ENCODE data around the gene PDCD10.

The PDCD10 gene

DNA sequence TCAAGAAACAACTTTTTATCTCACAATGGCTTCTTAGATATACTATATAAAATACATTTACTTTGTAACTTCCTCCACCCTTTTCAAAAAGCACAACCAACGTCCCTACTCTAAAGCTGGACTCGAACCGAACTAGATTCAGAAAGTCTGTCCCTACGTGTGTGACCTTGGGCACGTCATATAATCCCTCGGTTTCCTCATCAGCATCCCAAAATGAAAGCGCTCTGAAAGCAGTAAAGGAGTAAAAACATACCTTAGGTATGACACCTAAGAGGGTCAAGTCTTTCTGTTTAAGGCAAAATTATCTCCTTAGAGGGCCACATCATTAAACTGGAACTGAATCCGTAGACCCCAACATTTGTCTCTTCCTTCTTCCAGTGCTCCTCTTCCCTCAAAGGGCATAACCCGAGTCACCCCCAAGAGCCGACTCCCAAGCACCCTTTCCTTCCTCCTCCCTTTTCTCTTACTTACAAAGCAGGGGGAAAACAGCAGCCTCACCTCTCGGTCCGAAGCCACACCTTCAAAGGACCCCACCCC lies 663 bp downstream of the PDCD10 start:
- DNase-seq = no peak

DNA sequence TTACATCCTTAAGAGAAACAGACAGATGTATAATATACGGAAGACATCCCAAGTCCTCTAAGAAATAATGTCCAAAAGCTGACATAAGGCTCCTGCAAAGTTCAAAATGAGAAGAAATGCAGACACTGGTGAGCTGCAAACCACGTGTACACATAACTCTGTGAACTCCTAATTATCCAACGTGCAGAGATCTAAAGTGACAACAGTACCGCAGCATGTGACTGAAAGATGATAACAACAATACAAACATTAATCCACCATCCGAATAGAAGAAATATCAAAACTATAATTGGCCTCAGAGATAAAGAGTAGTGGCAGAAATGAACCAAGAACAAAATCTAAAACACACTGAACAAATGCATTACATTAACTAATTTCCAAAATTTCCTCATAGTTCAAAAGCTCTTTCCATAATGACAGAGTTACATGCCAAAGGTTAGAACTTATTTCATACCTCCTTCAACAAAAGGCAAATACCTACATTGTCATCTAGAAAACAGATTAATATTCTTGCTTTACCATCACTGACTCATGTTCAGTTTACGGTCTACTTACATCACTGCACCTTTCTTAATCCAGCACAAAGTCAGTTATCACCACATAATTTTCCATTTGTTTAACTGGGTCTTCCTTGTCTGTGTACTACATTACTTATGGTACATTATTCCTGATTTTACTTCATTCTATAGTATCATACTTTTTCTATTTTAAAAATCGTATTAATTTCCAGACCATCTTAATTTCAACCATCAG lies 2.2 kb downstream of the PDCD10 start:
- no peak for DNase-seq

DNA sequence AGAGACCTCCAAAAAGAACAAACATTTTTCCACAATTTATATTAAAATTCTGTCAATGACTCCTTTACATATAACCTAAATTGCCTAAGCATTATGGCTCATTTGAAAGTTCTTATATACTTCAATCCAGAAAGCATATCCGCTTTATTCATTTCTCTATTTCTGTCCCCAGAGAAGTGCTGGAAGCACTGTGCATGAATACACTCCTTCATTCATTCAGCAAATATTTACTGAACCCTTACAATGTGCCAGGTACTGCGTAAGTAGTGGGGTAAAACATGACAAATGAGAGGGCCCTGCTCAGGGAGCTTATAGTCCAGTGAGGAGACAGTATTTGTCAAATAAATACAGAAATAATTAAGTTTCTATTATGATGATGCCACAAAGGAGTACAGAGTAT lies 3.3 kb downstream of the PDCD10 start:
- no peak for DNase-seq

DNA sequence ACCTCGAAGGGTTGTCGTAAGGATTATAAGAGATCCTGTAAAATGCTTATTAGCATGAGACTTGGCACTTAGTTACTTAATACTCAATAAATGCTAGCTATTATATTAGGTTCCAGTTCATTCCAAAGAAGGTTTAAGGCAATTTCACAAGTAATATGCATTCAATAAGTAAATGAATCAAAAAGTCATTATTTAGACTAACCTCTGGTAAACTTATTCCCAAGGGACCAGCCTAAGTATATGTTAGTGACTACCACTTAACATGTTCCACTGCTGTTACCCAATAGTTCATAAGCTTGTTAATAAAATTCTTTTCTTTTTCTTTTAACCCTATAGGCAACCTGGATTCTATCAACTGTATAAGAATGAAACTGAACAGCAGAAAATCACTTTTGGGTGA lies 5.1 kb downstream of the PDCD10 start:
- DNase-seq = no peak

DNA sequence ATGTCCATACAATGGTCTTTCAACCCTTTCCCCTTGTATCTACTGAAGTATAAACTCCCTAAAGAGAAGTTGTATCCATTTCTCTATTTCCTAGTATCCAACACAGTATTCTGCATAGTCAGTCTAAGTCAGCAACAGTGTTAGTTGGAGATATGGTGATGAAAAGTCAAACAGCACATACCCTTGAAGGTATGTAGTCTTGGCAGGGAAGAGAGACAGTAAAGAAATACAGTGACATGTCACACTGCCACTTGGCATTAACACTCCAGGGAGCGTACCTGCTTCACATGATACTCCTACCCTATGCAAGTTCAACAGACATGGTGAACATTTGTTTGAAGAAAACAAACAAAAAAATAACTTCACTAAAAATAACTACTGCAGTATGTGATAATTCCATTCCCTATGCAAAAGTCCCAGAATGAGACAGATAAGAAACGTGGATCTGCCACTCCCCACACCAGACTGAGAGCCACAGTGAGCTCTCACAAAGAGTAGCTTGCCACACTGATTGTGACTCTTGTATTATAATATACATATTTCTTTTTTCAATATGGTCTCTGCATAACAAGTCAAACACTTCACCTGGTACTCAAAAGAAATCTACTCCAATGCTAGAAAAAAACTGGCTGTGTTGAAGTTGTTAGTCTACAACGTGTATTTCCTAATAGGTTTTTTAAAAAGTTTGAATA lies 5.9 kb downstream of the PDCD10 start:
- DNase-seq = no peak

DNA sequence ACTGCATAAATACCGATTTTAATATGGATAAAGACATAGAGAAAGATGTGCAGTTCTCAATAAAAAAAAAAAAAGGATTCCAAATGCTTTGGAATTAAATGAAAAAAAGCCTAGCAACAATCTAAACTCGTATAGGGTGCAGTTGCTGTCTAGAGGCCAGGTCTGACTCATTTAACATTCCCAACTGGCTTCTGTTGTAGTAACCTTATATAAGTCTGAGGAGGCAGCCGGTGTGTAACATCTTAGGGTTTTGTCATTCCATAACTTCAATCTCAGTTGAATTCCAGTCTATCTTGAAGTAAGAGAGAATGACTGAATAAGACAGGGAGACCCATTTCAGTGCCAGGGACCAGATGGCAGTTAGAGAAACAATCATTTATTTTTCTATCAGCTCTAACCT lies 6.5 kb downstream of the PDCD10 start:
- no peak for DNase-seq

DNA sequence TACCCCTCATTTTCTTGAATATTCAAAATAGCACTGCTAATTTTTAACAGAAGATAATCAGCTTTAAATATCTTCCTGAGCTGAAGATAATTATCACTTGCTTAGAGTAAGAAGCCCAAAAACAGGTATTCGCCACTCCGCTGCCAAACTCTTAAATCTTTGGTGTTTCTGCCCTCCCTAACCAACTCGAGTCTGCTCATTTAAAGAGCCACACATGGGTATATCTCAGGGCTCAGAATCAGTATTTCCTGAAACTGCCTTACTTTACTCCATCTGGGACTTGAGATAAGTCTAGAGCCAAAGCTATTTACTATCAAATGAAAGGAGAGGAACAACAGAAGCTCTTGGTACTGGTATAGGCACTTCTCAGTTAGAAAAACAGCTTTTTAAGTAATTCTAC lies 10.8 kb downstream of the PDCD10 start:
- no peak for DNase-seq

DNA sequence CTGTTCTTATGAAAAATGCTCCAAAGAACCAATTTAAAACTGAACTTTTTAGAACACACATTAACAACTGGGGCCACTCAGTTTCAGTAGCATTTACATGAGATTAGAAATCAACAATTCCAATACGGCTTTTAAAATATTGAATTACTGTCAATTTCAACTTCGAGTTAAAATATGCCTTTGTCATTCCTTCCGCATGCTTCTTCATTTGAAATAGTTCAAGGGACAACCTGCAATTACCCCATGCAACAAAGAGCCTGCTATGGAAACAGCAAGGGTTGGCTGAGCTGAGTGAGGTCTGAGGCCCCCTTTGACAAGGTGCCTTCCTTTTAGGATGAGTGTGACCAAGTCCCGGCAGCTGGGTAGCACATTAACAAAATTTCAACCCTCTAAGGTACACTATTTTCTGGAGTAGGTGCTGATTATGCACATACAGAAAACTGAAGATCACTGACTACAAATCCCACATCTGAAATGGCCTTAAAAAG lies 11.6 kb downstream of the PDCD10 start:
- DNase-seq = no peak

DNA sequence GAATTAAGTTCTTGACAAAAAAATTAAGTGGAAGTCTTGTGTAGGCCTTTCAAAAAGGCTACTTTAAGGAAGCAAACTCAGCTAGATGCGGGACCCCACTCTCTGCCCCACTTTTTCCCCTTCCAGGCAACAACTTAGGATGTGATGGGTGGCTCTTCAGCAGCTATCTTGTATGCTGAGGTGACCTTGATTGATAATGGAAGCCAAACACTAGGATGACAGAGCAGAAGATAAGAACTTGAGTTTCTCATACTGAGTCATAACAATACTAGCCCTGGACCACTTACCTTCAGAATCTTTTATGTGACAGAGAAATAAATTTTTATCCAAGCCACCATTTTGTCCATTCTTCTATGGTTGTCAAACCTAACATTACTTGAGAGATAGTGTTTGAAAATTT lies 16.1 kb downstream of the PDCD10 start:
- no peak for DNase-seq

DNA sequence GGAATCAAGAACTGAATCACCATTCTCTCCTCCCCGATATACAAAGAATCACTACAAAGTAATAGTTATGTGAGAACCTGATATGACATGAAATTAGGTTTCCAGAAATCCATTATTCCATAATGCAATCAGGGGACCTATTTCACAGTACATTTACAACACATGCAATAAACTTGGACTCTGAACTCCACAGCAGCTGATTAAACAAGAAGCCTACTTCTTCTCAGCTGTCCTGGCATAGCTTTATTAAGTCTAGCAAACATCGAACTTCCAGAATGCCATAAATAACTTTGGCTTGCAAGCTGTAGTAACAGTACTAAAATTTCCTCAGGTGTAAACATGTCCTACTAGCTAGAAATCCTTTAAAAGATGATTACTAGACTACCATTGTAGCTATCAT lies 17.8 kb downstream of the PDCD10 start:
- no peak for DNase-seq

DNA sequence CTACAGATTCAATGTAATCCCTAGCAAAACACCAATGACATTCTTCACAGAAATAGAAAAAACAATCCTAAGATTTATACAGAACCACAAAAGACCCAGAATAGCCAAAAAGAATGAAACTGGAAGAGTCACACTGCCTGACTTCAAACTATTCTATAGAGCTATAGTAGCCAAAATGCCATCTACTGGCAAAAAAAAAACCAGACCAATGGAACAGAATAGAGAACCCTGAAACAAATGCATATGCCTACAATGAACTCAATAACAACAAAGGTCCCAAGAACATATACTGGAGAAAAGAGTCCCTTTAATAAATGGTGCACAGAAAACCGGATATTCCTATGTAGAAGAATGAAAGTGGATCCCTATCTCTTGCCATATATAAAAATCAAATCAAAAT lies 19.8 kb downstream of the PDCD10 start:
- DNase-seq = no peak

DNA sequence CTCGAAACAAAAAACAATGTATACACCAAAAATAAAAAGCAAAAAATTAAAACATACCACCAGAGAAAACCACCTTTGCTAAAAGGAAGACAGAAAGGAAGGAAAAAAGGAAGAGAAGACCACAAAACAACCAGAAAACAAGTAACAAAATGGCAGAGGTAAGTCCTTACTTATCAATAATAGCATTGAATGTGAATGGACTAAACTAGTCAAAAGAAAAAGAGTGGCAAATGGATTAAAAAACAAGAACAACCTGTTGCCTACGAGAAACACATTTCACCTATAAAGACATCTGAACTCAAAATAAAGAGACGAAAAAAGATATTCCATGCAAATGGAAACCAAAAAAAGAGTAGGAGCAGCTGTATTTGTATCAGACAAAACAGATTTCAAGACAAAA lies 22.2 kb downstream of the PDCD10 start:
- no peak for DNase-seq

DNA sequence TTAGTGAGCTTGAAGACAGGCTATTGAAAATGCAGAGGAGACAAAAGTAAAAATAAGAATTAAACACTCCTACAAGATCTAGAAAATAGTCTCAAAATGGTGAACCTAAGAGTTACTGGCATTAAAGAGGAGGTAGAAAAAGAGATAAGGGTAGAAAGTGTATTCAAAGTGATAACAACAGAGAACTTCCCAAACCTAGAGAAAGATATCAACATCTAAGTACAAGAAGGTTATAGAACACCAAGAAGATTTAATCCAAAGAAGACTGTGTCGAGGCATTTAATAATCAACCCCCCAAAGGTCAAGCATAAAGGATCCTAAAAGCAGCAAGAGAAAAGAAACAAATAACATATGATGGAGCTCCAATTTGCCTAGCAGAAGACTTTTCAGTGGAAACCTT lies 23.3 kb downstream of the PDCD10 start:
- no peak for DNase-seq

DNA sequence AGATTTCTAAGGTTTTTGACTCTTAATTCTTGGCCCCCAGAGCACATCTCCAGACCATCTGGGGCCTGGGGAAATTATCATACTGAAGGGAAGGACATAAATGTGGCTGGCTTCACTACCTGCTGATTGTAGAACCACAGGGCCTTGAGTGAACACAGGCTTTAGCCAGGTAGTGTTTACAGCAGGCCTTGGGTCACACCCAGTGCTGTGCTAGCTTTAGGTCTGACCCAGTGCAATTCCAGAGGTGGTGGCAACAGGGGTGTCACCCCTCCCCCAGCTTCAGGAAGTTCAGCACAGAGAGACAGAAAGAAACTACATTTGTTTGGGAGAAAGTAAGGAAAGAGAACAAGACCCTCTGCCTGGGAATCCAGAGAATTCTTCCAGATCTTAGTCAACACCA lies 24.1 kb downstream of the PDCD10 start:
- no peak for DNase-seq

DNA sequence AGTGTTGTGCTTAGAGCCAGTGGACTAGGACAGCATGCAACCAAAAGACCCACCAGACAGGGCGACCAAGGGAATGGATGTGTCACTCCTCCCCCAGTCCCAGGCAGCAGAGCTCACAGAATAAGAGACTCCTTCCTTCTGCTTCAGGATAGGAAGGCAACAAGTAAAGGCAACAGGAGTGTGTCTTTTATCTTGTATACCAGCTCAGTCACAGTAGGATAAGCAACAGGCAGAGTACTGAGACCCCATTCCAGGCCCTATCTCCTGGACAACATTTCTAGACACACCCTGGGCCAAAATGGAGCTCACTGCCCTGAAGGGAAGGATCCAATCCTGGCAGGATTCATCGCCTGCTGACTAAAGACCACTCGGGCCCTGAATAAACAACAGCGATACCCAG lies 25.0 kb downstream of the PDCD10 start:
- DNase-seq = no peak

DNA sequence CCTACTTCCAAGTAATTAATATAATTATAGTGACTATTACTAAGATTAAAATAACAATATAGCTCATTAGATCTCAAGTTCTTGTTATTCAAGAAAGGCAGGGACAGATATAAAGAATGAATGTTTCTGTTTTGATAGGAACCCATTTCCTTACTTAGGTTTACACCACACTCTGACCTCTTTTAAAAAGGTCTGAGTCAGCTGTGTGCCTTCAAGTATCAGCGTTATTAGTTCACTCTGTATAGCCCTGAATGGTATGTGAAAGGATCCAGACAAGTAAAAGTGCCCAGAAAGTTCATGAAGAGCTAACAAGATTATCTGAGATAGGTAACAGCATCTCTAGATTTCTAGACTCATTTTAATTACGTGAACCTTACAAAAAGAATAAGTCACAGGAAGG lies 28.9 kb downstream of the PDCD10 start:
- no peak for DNase-seq

DNA sequence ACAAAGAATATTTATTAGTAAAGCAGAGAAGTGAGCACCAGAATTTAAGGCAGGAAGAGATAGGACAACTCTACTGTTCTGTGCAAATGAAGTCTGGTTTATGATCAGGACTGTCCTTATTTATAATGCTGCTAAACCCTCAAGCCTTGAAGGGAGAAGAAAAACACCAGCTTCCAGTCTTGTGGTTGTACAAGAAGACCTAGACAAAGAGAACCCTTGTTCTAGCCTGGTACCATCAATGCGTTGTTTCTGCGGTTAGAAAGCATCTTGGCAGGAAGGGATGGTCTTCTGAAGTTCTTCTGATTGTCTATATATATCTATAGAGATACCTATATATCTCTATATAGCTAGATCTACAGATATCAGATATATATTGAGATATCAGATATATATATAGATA lies 33.8 kb downstream of the PDCD10 start:
- DNase-seq = no peak

DNA sequence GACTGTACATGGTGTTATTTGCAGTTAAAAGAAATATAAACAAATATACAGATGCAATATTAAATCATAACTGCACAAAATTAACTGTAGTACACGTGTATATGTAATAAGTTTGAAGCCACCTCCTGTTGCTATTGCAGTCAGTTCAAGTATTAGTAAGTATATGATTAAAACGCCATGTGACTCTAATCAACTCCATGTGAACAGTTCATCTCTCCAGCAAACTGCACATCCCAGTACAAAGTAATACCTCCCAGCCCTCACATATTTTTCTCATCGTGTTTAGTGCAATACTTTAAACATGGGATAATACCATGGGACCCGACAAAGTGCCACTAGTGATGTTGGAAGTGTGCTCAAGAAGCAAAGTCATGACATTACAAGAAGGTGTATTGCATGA lies 34.6 kb downstream of the PDCD10 start:
- no peak for DNase-seq

DNA sequence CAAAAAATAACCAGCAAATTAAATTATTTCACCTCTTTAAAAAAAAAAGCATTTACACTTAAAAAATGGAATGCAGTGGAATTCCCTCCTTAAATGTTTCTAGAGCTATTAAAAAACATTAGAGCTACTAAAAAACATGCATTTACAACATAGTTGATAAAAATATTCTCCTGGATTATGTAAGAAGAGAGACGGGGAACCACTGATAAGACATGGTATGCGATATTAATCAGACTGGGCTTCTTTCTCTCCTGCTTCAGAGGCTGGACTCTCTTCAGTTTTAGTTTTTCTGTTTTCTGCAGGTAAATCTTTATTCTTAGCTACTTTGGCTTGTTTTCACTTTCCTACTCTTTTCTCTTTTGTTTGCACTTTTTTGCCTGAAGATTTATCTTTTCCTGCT lies 40.6 kb downstream of the PDCD10 start:
- no peak for DNase-seq

DNA sequence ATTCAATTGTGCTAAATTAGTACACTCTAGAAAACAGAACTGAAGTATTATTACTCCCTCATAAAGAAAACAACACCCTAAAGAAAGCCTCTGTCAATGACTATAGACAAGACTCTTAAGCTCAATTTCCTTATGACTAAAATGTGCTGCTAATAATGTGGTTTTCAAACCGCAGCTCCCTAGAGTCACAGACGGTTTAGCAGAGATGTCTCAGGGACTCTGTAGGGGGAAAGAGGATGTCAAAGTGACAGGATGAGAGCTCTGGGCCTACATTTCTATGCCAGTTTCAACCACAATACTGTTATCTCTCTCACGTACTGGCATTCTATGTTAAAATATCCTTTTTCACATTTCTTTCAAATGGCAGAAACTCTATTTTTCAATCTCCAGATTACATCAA lies 43.3 kb downstream of the PDCD10 start:
- DNase-seq = peak; percentile 44

DNA sequence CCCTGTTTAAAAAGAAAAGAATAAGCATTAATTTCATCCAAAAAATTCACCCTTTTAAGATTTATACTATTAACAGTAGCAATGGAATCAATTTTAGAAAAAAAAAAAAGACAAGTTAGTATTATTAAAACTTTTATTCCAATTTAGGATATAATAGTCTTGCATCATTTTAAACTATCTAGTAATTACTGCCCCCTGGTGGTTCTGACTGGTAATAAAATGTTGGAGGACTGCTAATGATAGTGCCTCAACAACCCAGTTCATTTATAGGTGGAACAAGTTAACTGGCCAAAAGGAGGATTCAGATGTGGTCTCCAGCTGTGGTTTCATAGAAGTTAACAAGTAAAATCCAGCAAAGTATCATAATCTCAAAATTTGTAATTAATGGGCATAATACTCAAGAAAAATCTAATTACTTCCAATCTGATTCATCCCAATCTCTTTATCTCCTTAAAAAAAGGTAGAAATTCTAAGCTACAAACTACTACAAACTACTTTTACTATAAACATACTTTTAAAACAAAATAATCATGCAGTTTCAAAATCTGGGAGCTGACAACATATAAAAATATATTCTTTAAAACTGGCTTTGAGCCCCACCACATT lies 50.2 kb downstream of the PDCD10 start:
- peak; percentile 80 for DNase-seq

DNA sequence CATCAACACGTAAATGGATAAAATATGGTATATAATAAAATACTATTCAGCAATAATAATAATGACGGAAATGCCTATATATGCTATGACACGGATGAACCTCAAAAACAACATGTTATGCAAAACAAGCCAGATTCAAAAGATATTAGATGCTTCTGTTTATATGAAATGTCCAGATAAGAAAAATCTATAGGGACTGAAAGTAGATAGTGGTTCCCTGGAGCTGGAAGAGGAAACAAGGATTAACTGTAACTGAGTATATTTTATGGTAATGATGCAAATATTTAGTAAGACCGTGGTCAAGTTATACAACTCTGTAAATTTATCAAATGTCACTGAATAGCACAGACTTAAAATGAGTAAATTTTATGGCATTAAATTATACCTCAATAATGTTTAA lies 55.2 kb downstream of the PDCD10 start:
- DNase-seq = no peak

DNA sequence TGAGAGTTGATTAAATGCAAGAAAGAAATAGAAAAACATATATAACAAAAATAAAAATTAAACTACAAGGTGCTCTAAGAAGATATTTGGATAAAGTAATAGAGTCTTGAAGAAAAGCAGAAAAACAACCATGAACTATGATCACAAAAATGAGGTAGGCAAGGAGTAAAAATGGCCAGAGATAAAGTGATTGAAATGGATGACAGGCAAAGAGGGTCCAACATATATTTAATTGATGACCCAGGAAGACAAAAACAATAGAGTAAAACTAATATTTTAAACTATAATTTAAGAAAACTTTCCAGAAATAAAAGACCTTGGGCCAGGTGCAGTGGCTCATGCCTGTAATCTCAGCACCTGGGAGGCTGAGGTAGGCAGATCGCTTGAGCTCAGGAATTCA lies 58.8 kb downstream of the PDCD10 start:
- no peak for DNase-seq

DNA sequence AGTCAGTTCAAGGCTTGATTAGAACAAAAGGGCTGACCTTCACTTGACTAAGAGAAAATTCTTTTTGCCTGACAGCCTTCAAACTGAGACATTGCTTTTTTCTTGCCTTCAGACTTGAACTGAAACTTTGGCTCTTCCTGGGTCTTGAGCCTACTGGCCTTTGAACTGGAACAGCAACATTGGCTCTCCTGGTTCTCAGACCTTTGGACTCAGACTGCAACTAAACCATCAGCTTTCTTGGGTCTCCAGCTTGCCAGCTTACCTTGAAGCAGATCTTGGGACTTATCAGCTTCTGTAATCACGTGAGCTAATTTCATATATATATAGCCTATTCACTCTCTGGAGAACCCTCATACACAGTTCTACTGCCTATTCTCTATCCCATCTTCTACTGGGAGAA lies 61.5 kb downstream of the PDCD10 start:
- DNase-seq = no peak
